ENCODE results near the gene KIAA2012.

DNA sequence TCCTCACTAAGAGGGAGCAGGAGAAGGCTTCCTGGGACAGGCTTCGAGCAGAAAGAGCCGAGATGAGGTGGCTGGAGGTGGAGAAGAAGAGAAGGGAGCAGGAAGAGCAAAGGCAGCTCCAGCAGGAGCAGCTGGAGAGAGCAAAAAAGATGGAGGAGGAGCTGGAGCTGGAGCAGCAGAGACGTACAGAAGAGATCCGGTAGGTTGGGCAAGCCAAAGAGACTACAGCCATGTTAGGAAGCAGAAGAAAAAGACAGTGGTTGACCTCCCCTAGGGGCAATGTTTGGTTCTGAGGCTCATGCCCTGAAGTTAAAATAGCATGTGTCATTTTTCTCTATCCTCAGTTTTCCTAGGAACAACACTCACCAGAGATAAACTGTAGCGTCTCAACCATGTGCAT is 120.2 kb downstream of the KIAA2012 start:
- TF ChIP-seq POLR2A (IDR thresholded peaks at IDR 0.05; ENCODE audit: low read depth, low read length) (no peak), TAF1 (IDR thresholded peaks at IDR 0.05; ENCODE audit: borderline replicate concordance, low read depth, low read length) (no peak), POLR2AphosphoS5 (IDR thresholded peaks at IDR 0.05; ENCODE audit: low read depth, low read length) (no peak)

Measured in GM12892 (cell line).